ENCODE results near the gene LTC4S. TPM values are rescaled to one million over a fixed set of nuclear protein-coding genes. Genes with fewer than 3 reads are reported as not detected.

Gene LTC4S
- total RNA-seq, 1 experiment from 2014 or later = 2.6 TPM

GRCh38 chr5:179749857-179750508 is 43.8 kb upstream of the LTC4S start:
- peak overlapping the region; percentile 58 for H3K27ac Mint-ChIP-seq
- peak; percentile 53 for ATAC-seq
- peaks cover 17% of the 10 kb centered on the region for H3K36me3 Mint-ChIP-seq

More at GRCh38 chr5:179749857-179750508, 43.8 kb upstream of the LTC4S start:
- Mint-ChIP-seq H3K4me3 (no peak overlapping the region), H3K27me3 (ENCODE audit: low read depth) (no peaks in the 10 kb centered on the region), H3K9me3 (peaks cover 6% of the 10 kb centered on the region), H3K4me1 (peaks cover 18% of the 10 kb centered on the region)
- peak; percentile 16 for DNase-seq (ENCODE audit: low spot score)
- CTCF ChIA-PET = interaction anchor here (0.6 to 1.9 kb wide), 5 partner anchors 10 to 46 kb away, joined by 3 to 9 read pairs (median 6); no protein-coding TSS in a partner anchor
- TF ChIP-seq ATF6 (CRISPR knock-in tag; IDR thresholded peaks at IDR 0.05) (no peak), ZNF138 (CRISPR knock-in tag; conservative IDR thresholded peaks at IDR 0.05) (no peak), ZNF423 (CRISPR knock-in tag; IDR thresholded peaks at IDR 0.05) (no peak), EMX1 (CRISPR knock-in tag; IDR thresholded peaks at IDR 0.05) (no peak), ARID4B (CRISPR knock-in tag; IDR thresholded peaks at IDR 0.05; ENCODE audit: borderline replicate concordance) (no peak), STAT6 (CRISPR knock-in tag; conservative IDR thresholded peaks at IDR 0.05; ENCODE audit: low read depth) (no peak), ZNF317 (CRISPR knock-in tag; IDR thresholded peaks at IDR 0.05; ENCODE audit: borderline replicate concordance, low read depth) (no peak), ZBTB21 (CRISPR knock-in tag; IDR thresholded peaks at IDR 0.05; ENCODE audit: borderline replicate concordance) (no peak), E2F5 (CRISPR knock-in tag; IDR thresholded peaks at IDR 0.05) (no peak), IRF1 (CRISPR knock-in tag; IDR thresholded peaks at IDR 0.05) (no peak), GRHL2 (CRISPR knock-in tag; IDR thresholded peaks at IDR 0.05; ENCODE audit: insufficient replicate concordance, severe bottlenecking) (no peak)
- POLR2A ChIA-PET = no interaction called here
